AG09319 (cell line): ENCODE measurements around the gene RYR3.

Source experiments
- DNase-seq: peaks from one replicate; pipeline ENCODE4 v3.0.0-alpha.2; 2010; ENCODE audit warnings: low read depth; ENCODE audit errors: extremely low read depth
- CTCF ChIP-seq: IDR thresholded peaks from 2 replicates; pipeline ENCODE4 v1.5.1; 2011; ENCODE audit warnings: low read depth, mild to moderate bottlenecking, inconsistent platforms, low read length, moderate library complexity

RYR3 gene

DNA sequence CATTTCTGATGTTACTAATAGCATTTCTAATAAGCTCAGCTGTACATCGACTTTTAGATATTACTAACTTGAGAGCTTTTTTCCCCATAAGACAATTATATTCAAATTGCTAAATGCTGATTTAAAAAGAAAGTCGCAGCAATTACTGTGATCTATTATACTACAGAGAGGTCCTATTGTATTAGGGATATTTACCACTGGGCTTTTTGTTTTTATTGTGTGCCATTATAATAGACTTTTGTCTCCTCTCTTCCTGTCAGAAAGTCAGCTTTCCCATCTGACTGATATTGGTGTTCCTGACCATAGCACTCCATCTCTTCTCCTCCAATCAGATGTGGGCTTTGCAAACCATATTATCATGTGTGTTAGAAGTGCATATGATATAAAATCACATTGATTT lies 27.2 kb upstream of the RYR3 start:
- no peak for DNase-seq
- TF ChIP-seq CTCF: no peak

GRCh38 chr15:33284336-33284735 lies 26.4 kb upstream of the RYR3 start:
- DNase-seq: no peak
- TF ChIP-seq CTCF: no peak

GRCh38 chr15:33292717-33293307 lies 18.0 kb upstream of the RYR3 start:
- TF ChIP-seq CTCF: peak; percentile 76
- DNase-seq: peak; percentile 1

- TF ChIP-seq CTCF: no peak
- DNase-seq: no peak
These were observed 16.9 kb upstream of the RYR3 start for GRCh38 chr15:33293713-33294334.

- no peak for TF ChIP-seq CTCF
- DNase-seq: no peak
These were observed 14.7 kb upstream of the RYR3 start for GRCh38 chr15:33296050-33296449.

- no peak for DNase-seq
- no peak for TF ChIP-seq CTCF
These were observed 13.9 kb upstream of the RYR3 start for GRCh38 chr15:33296856-33297255.

DNA sequence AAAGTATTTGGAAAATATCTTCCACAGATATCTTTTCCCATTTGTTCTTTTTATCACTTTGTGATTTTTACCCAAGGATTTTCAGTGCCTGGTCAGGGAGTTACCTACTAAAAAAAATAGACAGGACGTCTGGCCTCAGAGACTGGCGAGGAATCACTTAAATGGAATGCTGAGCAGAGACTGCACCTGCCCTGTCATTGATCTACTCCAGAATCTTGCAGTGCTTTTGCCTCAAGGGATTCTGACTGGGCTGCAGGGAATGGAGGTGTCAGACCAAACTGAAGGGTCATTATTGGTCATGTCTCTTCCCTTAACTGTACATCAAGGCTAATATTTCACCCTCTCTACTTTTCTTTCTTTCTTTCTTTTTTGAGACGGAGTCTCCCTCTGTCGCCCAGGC lies 12.1 kb upstream of the RYR3 start:
- DNase-seq: no peak

More for the DNA sequence above, 12.1 kb upstream of the RYR3 start:
- no peak for TF ChIP-seq CTCF
